ENCODE measurements around the gene LRRC8E. TPM values are rescaled to one million over a fixed set of nuclear protein-coding genes. Genes with fewer than 3 reads are reported as not detected.

Gene LRRC8E
- total and polyA plus RNA-seq, 10 of the 15 experiments (the other 5 are each of a cell fraction or from before 2014, with no cell fraction given): 0.04 to 0.32 (median 0.25) TPM; not detected in 7

GRCh38 chr19:7941895-7942596, 53.7 kb downstream of the LRRC8E start:
- CTCF ChIA-PET: interaction anchor here (0.8 to 4.3 kb wide), 3 partner anchors 12 to 29 kb away, joined by 3 to 44 read pairs (median 3); partner anchors contain the start of gene SNAPC2

More at GRCh38 chr19:7941895-7942596, 53.7 kb downstream of the LRRC8E start:
- no peaks in the 10 kb centered on the region for H3K9me3 ChIP-seq (replicated peaks; ENCODE audit: control insufficient read depth, insufficient read depth, low read length)
- peak overlapping the region; percentile 80 for H3K9ac ChIP-seq (ENCODE audit: control insufficient read depth, insufficient read depth, low read length)
- peaks cover 2 to 12% of the 10 kb centered on the region in 2 experiments; a peak in 3 of 4 replicates for H3K36me3 ChIP-seq (ENCODE audit: control insufficient read depth in 2 of 2, insufficient read depth in 2 of 2, low read length in 1 of 2)
- no peaks in the 10 kb centered on the region for H4K20me1 ChIP-seq (ENCODE audit: control insufficient read depth, insufficient read depth)
- no peak for FAIRE-seq
- H2AFZ ChIP-seq (ENCODE audit: control insufficient read depth, low read depth, low read length): no peak overlapping the region
- H3K27ac ChIP-seq (ENCODE audit: control insufficient read depth, insufficient read depth): no peak overlapping the region
- POLR2A ChIA-PET: no interaction called here
- peak overlapping the region; percentile 58 for H3K4me2 ChIP-seq (ENCODE audit: control insufficient read depth, insufficient read depth)
- ATAC-seq: no peak
- peaks cover 23% of the 10 kb centered on the region for H3K79me2 ChIP-seq (ENCODE audit: control insufficient read depth, insufficient read depth, low read length)
- in situ Hi-C loops (cut with MboI) (loop anchor here (10.0 kb wide), 1 partner anchor 313 kb away; no protein-coding TSS in a partner anchor), intact Hi-C loops (cut with micrococcal nuclease; ENCODE audit: unreplicated experiment) (loop anchor here (10.0 kb wide), 1 partner anchor 213 kb away; no protein-coding TSS in a partner anchor)
- no peak for TF ChIP-seq BHLHE40 (IDR thresholded peaks at IDR 0.05; ENCODE audit: borderline replicate concordance in 1 of 2, low read depth in 2 of 2, low read length in 1 of 2)
- TF ChIP-seq CBFB (IDR thresholded peaks at IDR 0.05; ENCODE audit: low read depth): no peak
- no peak for TF ChIP-seq POU2F2 (IDR thresholded peaks at IDR 0.05; ENCODE audit: borderline replicate concordance, low read depth, low read length)
- TF ChIP-seq CREB1 (IDR thresholded peaks at IDR 0.05; ENCODE audit: low read depth): no peak
- no peak for TF ChIP-seq MEF2A (IDR thresholded peaks at IDR 0.05; ENCODE audit: insufficient read depth, low read depth, low read length)
- no peak for TF ChIP-seq RELA (IDR thresholded peaks at IDR 0.05; ENCODE audit: borderline replicate concordance, partially characterized antibody)
- TF ChIP-seq ELK1 (IDR thresholded peaks at IDR 0.05; ENCODE audit: low read depth, low read length): no peak
- TF ChIP-seq SMAD5 (IDR thresholded peaks at IDR 0.05; ENCODE audit: low read depth): no peak
- TF ChIP-seq NR2C1 (IDR thresholded peaks at IDR 0.05): no peak
- TF ChIP-seq REST (IDR thresholded peaks at IDR 0.05; ENCODE audit: low read depth, low read length): no peak
- TF ChIP-seq RAD51 (IDR thresholded peaks at IDR 0.05): no peak
- TF ChIP-seq KAT2A (conservative IDR thresholded peaks at IDR 0.05; ENCODE audit: control insufficient read depth, low read depth, low read length): no peak
- TF ChIP-seq JUND (IDR thresholded peaks at IDR 0.05; ENCODE audit: low read depth, low read length): no peak
- no peak for TF ChIP-seq STAT1 (conservative IDR thresholded peaks at IDR 0.05)
- no peak for TF ChIP-seq GABPA (IDR thresholded peaks at IDR 0.05; ENCODE audit: low read depth)
- no peak for TF ChIP-seq MYC (IDR thresholded peaks at IDR 0.05; ENCODE audit: insufficient read depth, insufficient read length, insufficient replicate concordance, low read length, severe bottlenecking)
- TF ChIP-seq FOS (IDR thresholded peaks at IDR 0.05; ENCODE audit: borderline replicate concordance, extremely low read depth, insufficient read length): no peak
- H3K27me3 ChIP-seq (replicated peaks in 1 of 2; ENCODE audit: control insufficient read depth in 2 of 2, insufficient read depth in 2 of 2, low read length in 1 of 2): no peaks in the 10 kb centered on the region
- no peak for DNase-seq (ENCODE audit: low read depth, low spot score)
- H3K4me1 ChIP-seq (ENCODE audit: control insufficient read depth, insufficient read depth, low read length): peaks cover 7% of the 10 kb centered on the region
- peak overlapping the region; percentile 89; the same call in 1 of the 2 replicates for H3K4me3 ChIP-seq
- SMC1A ChIA-PET (ENCODE audit: uncharacterized antibody, unreplicated experiment): interaction anchor here (1.0 kb wide), 1 partner anchor 13 kb away, joined by 3 read pairs; no protein-coding TSS in a partner anchor
- 93% methylated on average over 18 of the region's 19 CpGs for WGBS (ENCODE audit: insufficient coverage, insufficient replicate concordance, low lambda C conversion rate, missing lambda C conversion rate)
- RAD21 ChIA-PET (ENCODE audit: unreplicated experiment): no interaction called here
- BruUV-seq (replicated peaks): no TSS peak
